Effector memory CD4-positive, alpha-beta T cell (primary cell): ENCODE measurements around the gene AKT2.
A peak's percentile ranks its signal among the peaks of the same experiment; 100 is the strongest.

ENCODE experiments used
- DNase-seq, 3 donors: peaks; one replicate each; pipeline ENCODE4 v3.0.0-alpha.2; 2020
- H3K27ac ChIP-seq: 2 replicates; pipeline ENCODE4 v1.7.0; 2013; ENCODE audit warnings: mild to moderate bottlenecking, low read length, moderate library complexity; ENCODE audit not compliant: insufficient read depth, poor library complexity, severe bottlenecking
- H3K27me3 ChIP-seq: replicated peaks from 2 replicates; pipeline ENCODE4 v1.7.0; 2013; ENCODE audit warnings: mild to moderate bottlenecking, low read length; ENCODE audit not compliant: insufficient read depth, control insufficient read depth, poor library complexity, severe bottlenecking
- H3K36me3 ChIP-seq: 2 replicates; pipeline ENCODE4 v1.7.0; 2013; ENCODE audit warnings: mild to moderate bottlenecking, low read length, moderate library complexity; ENCODE audit not compliant: control insufficient read depth, insufficient read depth
- H3K4me1 ChIP-seq: 2 replicates; pipeline ENCODE4 v1.7.0; 2013; ENCODE audit warnings: low read length, mild to moderate bottlenecking; ENCODE audit not compliant: control insufficient read depth, insufficient read depth, poor library complexity, severe bottlenecking
- H3K4me3 ChIP-seq: 2 replicates; pipeline ENCODE4 v1.7.0; 2013; ENCODE audit warnings: low read length, low read depth, mild to moderate bottlenecking; ENCODE audit not compliant: insufficient read depth, poor library complexity, severe bottlenecking
- H3K9me3 ChIP-seq: 2 replicates; pipeline ENCODE4 v1.7.0; 2013; ENCODE audit warnings: mild to moderate bottlenecking, low read length, moderate library complexity; ENCODE audit not compliant: control insufficient read depth

AKT2 gene

GRCh38 chr19:40191836-40192646 lies 93.1 kb downstream of the AKT2 start:
- H3K27ac ChIP-seq = peak overlapping the region; percentile 9
- DNase-seq = no peak
- no peaks in the 10 kb centered on the region for H3K36me3 ChIP-seq
- H3K9me3 ChIP-seq = no peaks in the 10 kb centered on the region
- peak overlapping the region; percentile 63 for H3K4me3 ChIP-seq
- no peaks in the 10 kb centered on the region for H3K27me3 ChIP-seq
- peaks cover 12% of the 10 kb centered on the region for H3K4me1 ChIP-seq

- Histone ChIP-seq H3K4me3 (peak within 1 kb of the TSS; percentile 99), H3K27ac (peak within 1 kb of the TSS; percentile 89), H3K36me3 (no peaks in the 10 kb centered on the region), H3K9me3 (no peaks in the 10 kb centered on the region), H3K27me3 (no peaks in the 10 kb centered on the region), H3K4me1 (peaks cover 12% of the 10 kb centered on the region)
- peak; percentile 41 to 61 (median 58) for DNase-seq
These were observed 94.0 kb downstream of the AKT2 start, which contains the start of gene MAP3K10 for GRCh38 chr19:40190891-40191835. Gene MAP3K10, plus strand, starts transcription at chr19:40191426. Its CDS starts 606 bp downstream, at chr19:40192032.

GRCh38 chr19:40184273-40184672 lies 100.9 kb downstream of the AKT2 start:
- no peak for DNase-seq
- Histone ChIP-seq H3K36me3 (no peaks in the 10 kb centered on the region), H3K27ac (no peak overlapping the region)

More at GRCh38 chr19:40184273-40184672, 100.9 kb downstream of the AKT2 start:
- Histone ChIP-seq H3K27me3 (no peaks in the 10 kb centered on the region), H3K9me3 (no peaks in the 10 kb centered on the region), H3K4me1 (no peaks in the 10 kb centered on the region), H3K4me3 (no peak overlapping the region)
